Measurements from ENCODE around the gene NUDT14. TPM values are rescaled to one million over a fixed set of nuclear protein-coding genes. Genes with fewer than 3 reads are reported as not detected.

The NUDT14 gene
- total and polyA plus RNA-seq, 2 of the 4 experiments (the other 2 are of a cell fraction), result 5.6 to 9.3 TPM

- Histone ChIP-seq H3K27me3 (ENCODE audit: control insufficient read depth, insufficient read depth, low read length) (no peaks in the 10 kb centered on the region), H3K56ac (ENCODE audit: extremely low read depth, insufficient read depth, low read length) (no peak overlapping the region), H3K36me3 (ENCODE audit: control insufficient read depth, insufficient read depth, low read length) (peaks cover 11% of the 10 kb centered on the region), H2AK5ac (ENCODE audit: low read depth, low read length) (no peak overlapping the region), H2BK20ac (ENCODE audit: low read depth, low read length) (no peak overlapping the region), H3K79me1 (ENCODE audit: low read depth in 1 of 2, low read length in 2 of 2) (no peaks in the 10 kb centered on the region), H3K4me3 (ENCODE audit: insufficient read depth, low read depth, low read length) (no peak overlapping the region), H3K9ac (ENCODE audit: low read depth, low read length) (no peak overlapping the region), H2BK120ac (ENCODE audit: low read depth, low read length) (no peak overlapping the region), H3K27ac (ENCODE audit: insufficient read depth, low read length) (no peak overlapping the region), H3K9me3 (ENCODE audit: control insufficient read depth, insufficient read depth, low read length) (no peaks in the 10 kb centered on the region), H3K9me1 (ENCODE audit: insufficient read depth, low read length) (no peaks in the 10 kb centered on the region), H2BK15ac (ENCODE audit: low read depth, low read length) (no peak overlapping the region), H2AFZ (replicated peaks; ENCODE audit: low read length, poor library complexity) (no peak overlapping the region), H3K4me2 (ENCODE audit: low read depth, low read length) (no peak overlapping the region), H4K20me1 (ENCODE audit: insufficient read depth, low read length) (peaks cover 9% of the 10 kb centered on the region), H3K18ac (ENCODE audit: low read depth, low read length) (no peak overlapping the region), H2AK9ac (replicated peaks; ENCODE audit: low read depth, low read length, poor library complexity) (peak overlapping the region; percentile 37), H3K4me1 (ENCODE audit: control insufficient read depth, insufficient read depth, low read length) (peaks cover 1% of the 10 kb centered on the region; the same call in 1 of the 2 replicates), H3K14ac (replicated peaks; ENCODE audit: low read depth, low read length) (no peak overlapping the region), H2BK5ac (ENCODE audit: low read depth, low read length, poor library complexity, severe bottlenecking) (no peak overlapping the region), H4K5ac (ENCODE audit: low read depth, low read length) (no peak overlapping the region), H3K4ac (ENCODE audit: low read depth, low read length) (no peak overlapping the region), H4K8ac (ENCODE audit: low read depth in 2 of 2, low read length in 2 of 2) (no peak overlapping the region), H3K23ac (ENCODE audit: low read depth, low read length) (no peak overlapping the region), H4K91ac (ENCODE audit: insufficient read depth, low read depth, low read length) (no peak overlapping the region)
- intact Hi-C loops (cut with micrococcal nuclease), result no loop called here
- TF ChIP-seq RFX5 (IDR thresholded peaks at IDR 0.05; ENCODE audit: low read depth, low read length), result no peak
- TF ChIP-seq MAZ (IDR thresholded peaks at IDR 0.05; ENCODE audit: borderline replicate concordance, low read depth, low read length), result no peak
- no peak for TF ChIP-seq USF2 (IDR thresholded peaks at IDR 0.05; ENCODE audit: low read depth, low read length)
- TF ChIP-seq BHLHE40 (IDR thresholded peaks at IDR 0.05; ENCODE audit: low read depth, low read length), result no peak
- TF ChIP-seq RCOR1 (IDR thresholded peaks at IDR 0.05; ENCODE audit: insufficient replicate concordance, low read length), result no peak
- TF ChIP-seq CTCF (conservative IDR thresholded peaks at IDR 0.05; ENCODE audit: low read depth, low read length), result no peak
- no peak for TF ChIP-seq NFE2L2 (IDR thresholded peaks at IDR 0.05; ENCODE audit: low read depth, low read length)
- no peak for TF ChIP-seq MXI1 (IDR thresholded peaks at IDR 0.05; ENCODE audit: borderline replicate concordance, low read depth, low read length)
- TF ChIP-seq FOS (IDR thresholded peaks at IDR 0.05; ENCODE audit: low read depth, low read length), result no peak
- no peak for TF ChIP-seq ELK1 (IDR thresholded peaks at IDR 0.05; ENCODE audit: borderline replicate concordance, low read depth, low read length)
- TF ChIP-seq CEBPB (IDR thresholded peaks at IDR 0.05; ENCODE audit: low read depth, low read length), result no peak
- dilution Hi-C loops (cut with HindIII; ENCODE audit: low sequenced_read_pairs, unreplicated experiment), result no loop called here
- DNase-seq (no peak), ATAC-seq (ENCODE audit: low read depth) (no peak)
- ChIA-PET CTCF (no interaction called here), POLR2A (ENCODE audit: unreplicated experiment) (no interaction called here)
- in situ Hi-C loops (cut with MboI; ENCODE audit: low sequenced_read_pairs), result no loop called here
- BruUV-seq (replicated peaks), result no TSS peak
- WGBS, 2 experiments (ENCODE audit: extremely low coverage in 2 of 2, insufficient read length in 1 of 2), result 66% methylated on average over 12 of the region's 13 CpGs; no CpG with 5 or more reads in 1 of the 2 experiments
Observed at GRCh38 chr14:105207460-105207901, 26.4 kb upstream of the NUDT14 start.
